Endothelial cell of umbilical vein (primary cell): ENCODE data around the gene DHRS7B. TPM values are rescaled to one million over a fixed set of nuclear protein-coding genes. Genes with fewer than 3 reads are reported as not detected.
"Not testable (repeated sequence)": the region's sequence is repeated elsewhere in the genome, so short reads cannot be mapped to it uniquely, and the experiment has no call there.

Experiments used
- BruUV-seq: library from RNA; stranded (reverse); fragments of 400-500 nt; replicated peaks from 2 replicates; lab custom pipeline; 2021; lab: Mats Ljungman, UMichigan
- CTCF ChIA-PET: fragments of 300-600, 350-600 bp; sonication (Branson Sonifier 250); formaldehyde crosslinking; loops from one replicate; lab custom pipeline; 2021; ENCODE audit warnings: antibody characterized with exemption, inconsistent platforms; lab: Charles Lee
- POLR2A ChIA-PET: fragments of 300-600, 350-600 bp; sonication (Branson Sonifier 250); formaldehyde crosslinking; loops from one replicate; lab custom pipeline; 2021; ENCODE audit warnings: antibody characterized with exemption, inconsistent platforms; lab: Charles Lee
- DNase-seq: peaks from one replicate; pipeline ENCODE4 v3.0.0-alpha.2; 2011; ENCODE audit warnings: low read depth, low spot score
- FAIRE-seq: peaks from 2 replicates; lab custom pipeline; 2011; peaks lifted over from hg19 to GRCh38; lab: Jason Lieb, UNC
- H2AFZ ChIP-seq: 2 replicates; pipeline ENCODE4 v1.6.0; 2012; ENCODE audit warnings: low read depth, low read length, control low read depth, inconsistent platforms
- H3K27ac ChIP-seq: 2 replicates; pipeline ENCODE4 v1.5.1; 2011; ENCODE audit warnings: low read depth, mild to moderate bottlenecking, control low read depth, low read length, moderate library complexity; ENCODE audit not compliant: insufficient read depth
- H3K27me3 ChIP-seq, 2 experiments: 2 replicates each; pipeline versions ENCODE4 v1.6.0 to v1.6.1; 2011; ENCODE audit warnings: low read length in 2 of 2, mixed read lengths in 1 of 2; ENCODE audit not compliant: control insufficient read depth in 2 of 2, insufficient read depth in 2 of 2
- H3K36me3 ChIP-seq, 2 experiments: 2 replicates in 1 of 2; 3 replicates in 1 of 2; pipeline ENCODE4 v1.5.1; 2011; ENCODE audit warnings: low read length in 2 of 2, mild to moderate bottlenecking in 1 of 2, moderate library complexity in 1 of 2; ENCODE audit not compliant: control insufficient read depth in 2 of 2, insufficient read depth in 2 of 2; ENCODE audit errors: extremely low read depth in 1 of 2
- H3K4me1 ChIP-seq: 3 replicates; pipeline ENCODE4 v1.5.1; 2011; ENCODE audit warnings: mild to moderate bottlenecking, low read length; ENCODE audit not compliant: control insufficient read depth, insufficient read depth; ENCODE audit errors: extremely low read depth
- H3K4me2 ChIP-seq: 2 replicates; pipeline ENCODE4 v1.6.1; 2011; ENCODE audit warnings: low read length, control low read depth, mixed read lengths; ENCODE audit not compliant: insufficient read depth
- H3K4me3 ChIP-seq, 3 experiments: fragments of 200-600 bp in 1 of 3; sonication (generic), shearing (Covaris generic) in 1 of 3; replicated peaks in 1 of 3; 2 replicates each; pipeline ENCODE4 v1.5.1; 2011 to 2016; ENCODE audit warnings: control low read depth in 3 of 3, low read length in 3 of 3, mild to moderate bottlenecking in 2 of 3, inconsistent platforms in 1 of 3, low read depth in 1 of 3, moderate library complexity in 1 of 3; ENCODE audit not compliant: insufficient read depth in 1 of 3
- H3K79me2 ChIP-seq: 2 replicates; pipeline ENCODE4 v1.6.0; 2012; ENCODE audit warnings: low read length, inconsistent platforms; ENCODE audit not compliant: control insufficient read depth, insufficient read depth
- H3K9ac ChIP-seq: replicated peaks from 2 replicates; pipeline ENCODE3; 2011; ENCODE audit warnings: low read length, control low read depth; ENCODE audit not compliant: insufficient read depth; ENCODE audit errors: extremely low read depth
- H3K9me1 ChIP-seq: replicated peaks from 3 replicates; pipeline ENCODE4 v1.6.0; 2011; ENCODE audit warnings: mild to moderate bottlenecking, low read length; ENCODE audit not compliant: control insufficient read depth, insufficient read depth; ENCODE audit errors: extremely low read depth
- H3K9me3 ChIP-seq: replicated peaks from 2 replicates; pipeline ENCODE4 v1.5.1; 2012; ENCODE audit warnings: low read length, inconsistent platforms; ENCODE audit not compliant: control insufficient read depth, insufficient read depth
- H4K20me1 ChIP-seq: replicated peaks from 2 replicates; pipeline ENCODE3; 2011; ENCODE audit warnings: mild to moderate bottlenecking, low read length; ENCODE audit not compliant: control insufficient read depth, insufficient read depth; ENCODE audit errors: extremely low read depth
- CTCF ChIP-seq, 2 donors: IDR thresholded peaks; 1 replicate in 1 of 2; 2 replicates in 1 of 2; pipeline ENCODE4 v1.5.1; 2011; ENCODE audit warnings: low read length in 2 of 2, mild to moderate bottlenecking in 2 of 2, moderate library complexity in 2 of 2, control low read depth in 1 of 2, inconsistent platforms in 1 of 2, low read depth in 1 of 2; ENCODE audit not compliant: insufficient read depth in 1 of 2; ENCODE audit errors: extremely low read depth in 1 of 2
- EZH2 ChIP-seq: IDR thresholded peaks from 2 replicates; pipeline ENCODE4 v1.6.1; 2012; ENCODE audit warnings: borderline replicate concordance, low read depth, mild to moderate bottlenecking, moderate library complexity, low read length, inconsistent platforms; ENCODE audit not compliant: severe bottlenecking
- FOS ChIP-seq: IDR thresholded peaks from 2 replicates; pipeline ENCODE4 v1.6.1; 2011; ENCODE audit warnings: mild to moderate bottlenecking, low read length, moderate library complexity, borderline replicate concordance; ENCODE audit not compliant: insufficient read depth
- GATA2 ChIP-seq: IDR thresholded peaks from 2 replicates; pipeline ENCODE4 v1.7.0; 2011; ENCODE audit warnings: low read depth, mild to moderate bottlenecking, moderate library complexity, mixed read lengths, low read length; ENCODE audit not compliant: insufficient read length, insufficient read depth
- JUN ChIP-seq: IDR thresholded peaks from 2 replicates; pipeline ENCODE4 v1.6.1; 2011; ENCODE audit warnings: borderline replicate concordance, low read depth; ENCODE audit not compliant: insufficient read length, insufficient read depth
- MAX ChIP-seq: IDR thresholded peaks from 2 replicates; pipeline ENCODE4 v1.6.1; 2011; ENCODE audit not compliant: insufficient read depth, insufficient read length
- MYC ChIP-seq: IDR thresholded peaks from one replicate; pipeline ENCODE4 v1.6.1; 2011; ENCODE audit warnings: mild to moderate bottlenecking, low read depth, low read length
- POLR2A ChIP-seq: IDR thresholded peaks from 2 replicates; pipeline ENCODE4 v1.6.1; 2012; ENCODE audit warnings: low read depth, mild to moderate bottlenecking, control low read depth, low read length
- POLR2AphosphoS5 ChIP-seq: IDR thresholded peaks from 2 replicates; pipeline ENCODE4 v1.6.1; 2012; ENCODE audit warnings: low read depth, mild to moderate bottlenecking, control low read depth, low read length, moderate library complexity; ENCODE audit not compliant: insufficient read depth
- dilution Hi-C: fragments of 300-500 bp; cut with MboI; formaldehyde crosslinking; loops from one replicate; pipeline ENCODE4 v1.15.0; 2019; ENCODE audit warnings: low sequenced_read_pairs; ENCODE audit not compliant: extremely low pct_ligation_motif_present
- intact Hi-C: fragments of 100-400 bp; cut with micrococcal nuclease; formaldehyde crosslinking; loops from one replicate; pipeline ENCODE4 v1.10.0; 2022
- polyA plus RNA-seq, 4 experiments: library from polyadenylated mRNA; depleted of rRNA in 3 of 4; stranded (reverse) in 3 of 4; unstranded in 1 of 4; fragments of >200 nt; gene quantifications; 2 replicates each; pipeline versions ENCODE4 v1.2.1 to v1.2.3, GENCODE V29; 2011 to 2012; ENCODE audit warnings: missing spikeins in 1 of 4
- total RNA-seq: library from RNA; stranded (reverse); gene quantifications from 2 replicates; pipeline ENCODE4 v1.2.3, GENCODE V29; 2021

The DHRS7B gene
- total and polyA plus RNA-seq, 2 donors (not counting 3 experiments of a cell fraction or from before 2014, with no cell fraction given), result 14.0 to 28.1 TPM

GRCh38 chr17:21082001-21082436 is 44.7 kb upstream of the DHRS7B start:
- DNase-seq, result no peak
- CTCF ChIA-PET, result no interaction called here
- dilution Hi-C loops, result no loop called here

GRCh38 chr17:21085280-21085679 is 41.5 kb upstream of the DHRS7B start:
- H3K9me1 ChIP-seq, H3K36me3 ChIP-seq, CTCF ChIA-PET, intact Hi-C loops, H2AFZ ChIP-seq, dilution Hi-C loops, H3K9ac ChIP-seq, H3K27ac ChIP-seq, H3K4me1 ChIP-seq, BruUV-seq, H3K4me3 ChIP-seq, H3K79me2 ChIP-seq, H3K4me2 ChIP-seq, FAIRE-seq, H3K27me3 ChIP-seq, DNase-seq, H4K20me1 ChIP-seq, POLR2A ChIA-PET, H3K9me3 ChIP-seq: not testable (repeated sequence)

More at GRCh38 chr17:21082001-21082436, 44.7 kb upstream of the DHRS7B start:
- no peaks in the 10 kb centered on the region for H3K79me2 ChIP-seq
- no peaks in the 10 kb centered on the region for H4K20me1 ChIP-seq
- no peak overlapping the region for H3K27ac ChIP-seq
- H3K9me1 ChIP-seq, result no peaks in the 10 kb centered on the region
- no peaks in the 10 kb centered on the region for H3K36me3 ChIP-seq
- H3K4me1 ChIP-seq, result no peaks in the 10 kb centered on the region
- no peak overlapping the region for H3K4me2 ChIP-seq
- intact Hi-C loops, result no loop called here
- no peak overlapping the region for H2AFZ ChIP-seq
- no peak overlapping the region for H3K9ac ChIP-seq
- POLR2A ChIA-PET, result no interaction called here
- no peak for FAIRE-seq
- H3K9me3 ChIP-seq, result no peaks in the 10 kb centered on the region
- no peak for TF ChIP-seq EZH2
- TF ChIP-seq POLR2A, result no peak
- TF ChIP-seq CTCF (IDR thresholded peaks at IDR 0.05; ENCODE audit: extremely low read depth in 1 of 2, insufficient read depth in 1 of 2, low read depth in 1 of 2, low read length in 2 of 2), result no peak
- TF ChIP-seq JUN, result no peak
- TF ChIP-seq FOS, result no peak
- no peak for TF ChIP-seq GATA2
- no peak for TF ChIP-seq MYC
- TF ChIP-seq POLR2AphosphoS5, result no peak
- no peak for TF ChIP-seq MAX
- BruUV-seq, result no TSS peak
- no peak overlapping the region for H3K4me3 ChIP-seq
- peaks cover 4 to 11% of the 10 kb centered on the region in 2 experiments for H3K27me3 ChIP-seq
